ENCODE measurements around the gene RSRP1. TPM values are rescaled to one million over a fixed set of nuclear protein-coding genes. Genes with fewer than 3 reads are reported as not detected.

RSRP1 gene
- total RNA-seq (2022; extraction: Qiagen RNA extraction; ENCODE audit: low read depth) = 15.5 to 22.9 TPM (median 21.0 TPM) in 5 replicates

DNA sequence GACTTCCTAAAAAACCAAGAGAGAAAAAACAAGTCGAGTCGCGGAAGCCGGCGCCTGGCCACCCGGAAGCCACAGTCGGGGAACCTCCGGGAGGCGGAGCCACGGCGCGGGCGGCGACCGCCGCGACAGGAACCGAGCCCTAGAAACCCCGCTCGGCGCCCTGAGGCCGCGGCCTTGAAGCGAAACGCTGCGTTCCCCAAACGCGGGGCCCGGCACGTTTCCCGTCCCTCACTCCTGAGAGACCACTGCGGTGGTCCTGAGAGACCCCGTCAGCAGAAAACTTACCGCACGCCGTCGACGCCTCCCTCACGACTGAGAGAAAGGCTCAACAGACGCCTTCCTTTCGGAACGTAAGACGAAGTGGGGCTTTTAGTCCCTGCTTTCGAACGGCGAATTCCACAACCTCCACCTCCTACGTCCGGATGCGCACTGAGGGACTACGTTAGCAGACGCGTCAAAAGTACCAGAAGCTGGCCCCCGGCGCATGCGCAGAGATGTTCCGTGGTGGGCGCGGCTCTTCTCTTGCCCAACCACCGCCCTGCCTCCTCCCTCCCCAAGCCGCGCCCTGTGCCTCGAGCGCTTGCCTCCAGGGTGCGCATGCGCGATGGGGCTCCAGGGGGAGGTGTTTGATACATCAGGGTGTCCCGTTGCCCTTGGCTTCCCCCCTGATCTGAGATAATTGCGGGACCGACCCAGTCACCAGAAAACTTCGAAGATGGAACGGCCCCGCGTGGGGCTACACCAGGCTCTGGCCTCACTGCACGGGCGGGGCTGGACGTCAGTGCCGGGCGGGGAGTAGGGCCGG lies at the start of gene RSRP1:
Gene RSRP1 (minus strand): TSS at position 431 of the 805 bp plus-strand sequence. CDS start 491 bp downstream, outside the sequence.

DNA sequence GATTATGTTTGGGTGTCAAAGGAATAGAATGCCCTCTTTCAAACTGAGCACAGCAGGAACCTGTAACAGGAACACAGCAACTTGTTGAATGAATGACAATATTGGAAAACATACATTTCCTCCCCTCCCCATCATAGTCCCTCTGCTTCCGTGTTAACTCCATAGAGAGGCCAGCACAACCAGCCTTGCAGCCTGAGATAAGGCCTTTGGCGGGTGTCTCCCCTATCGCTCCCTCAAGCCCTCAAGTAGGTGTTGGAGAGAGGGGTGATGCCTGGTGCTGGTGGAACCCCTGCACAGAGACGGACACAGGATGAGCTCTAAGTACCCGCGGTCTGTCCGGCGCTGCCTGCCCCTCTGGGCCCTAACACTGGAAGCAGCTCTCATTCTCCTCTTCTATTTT lies 25.0 kb upstream of the RSRP1 start, which contains the start of gene RHD:
Gene RHD (plus strand): TSS at position 272 of the 400 bp plus-strand sequence. CDS start 39 bp downstream, at position 311.

GRCh38 chr1:25232027-25232865 lies 15.0 kb downstream of the RSRP1 start, which contains the start of gene SYF2:
Gene SYF2 (minus strand): TSS chr1:25232502. CDS start chr1:25232467, 35 bp downstream.

Other genes starting within 250 kb of the RSRP1 start
- 35.3 to 41.5 TPM (median 37.4 TPM) in 5 replicates for gene SYF2, start 15.0 kb downstream of the RSRP1 start, total RNA-seq (2022; extraction: Qiagen RNA extraction; ENCODE audit: low read depth)
- gene RHD, start 25.1 kb upstream of the RSRP1 start, total RNA-seq (2022; extraction: Qiagen RNA extraction; ENCODE audit: low read depth) = not detected in 5 replicates
- gene TMEM50A, start 90.9 kb upstream of the RSRP1 start, total RNA-seq (2022; extraction: Qiagen RNA extraction; ENCODE audit: low read depth) = 66.9 to 80.9 TPM (median 71.8 TPM) in 5 replicates
- gene RHCE, start 173.4 kb upstream of the RSRP1 start, total RNA-seq (2022; extraction: Qiagen RNA extraction; ENCODE audit: low read depth) = 0.09 to 0.17 TPM (median 0.14 TPM) in 4 of 5 replicates, not detected in the other
- gene MACO1, start 183.4 kb upstream of the RSRP1 start, total RNA-seq (2022; extraction: Qiagen RNA extraction; ENCODE audit: low read depth) = 7.5 to 9.9 TPM (median 8.6 TPM) in 5 replicates

Measured in A549 treated with GW870086 at 1 μM for 4 hours (cell line).